ENCODE data around the gene LIPH.
"Not testable (repeated sequence)": the region's sequence is repeated elsewhere in the genome, so short reads cannot be mapped to it uniquely, and the experiment has no call there.

The LIPH gene

GRCh38 chr3:185504636-185505035 lies 47.8 kb downstream of the LIPH start:
- peaks cover 11% of the 10 kb centered on the region for H3K27me3 Mint-ChIP-seq
- ATAC-seq (replicated peaks; ENCODE audit: extremely low read depth, poor library complexity, severe bottlenecking) (no peak), DNase-seq (ENCODE audit: low spot score in 2 of 2) (no peak)
- no peak overlapping the region for H3K4me3 Mint-ChIP-seq
- H3K36me3 Mint-ChIP-seq (ENCODE audit: insufficient read depth): no peaks in the 10 kb centered on the region
- no peak overlapping the region for H3K27ac Mint-ChIP-seq (ENCODE audit: low read depth)
- no peaks in the 10 kb centered on the region for H3K4me1 Mint-ChIP-seq
- no peaks in the 10 kb centered on the region for H3K9me3 Mint-ChIP-seq

GRCh38 chr3:185503521-185503920 lies 48.9 kb downstream of the LIPH start:
- peaks cover 11% of the 10 kb centered on the region for H3K27me3 Mint-ChIP-seq
- H3K4me3 Mint-ChIP-seq: no peak overlapping the region
- H3K36me3 Mint-ChIP-seq (ENCODE audit: insufficient read depth): no peaks in the 10 kb centered on the region
- H3K9me3 Mint-ChIP-seq: no peaks in the 10 kb centered on the region
- no peak for ATAC-seq (replicated peaks; ENCODE audit: extremely low read depth, poor library complexity, severe bottlenecking)
- H3K4me1 Mint-ChIP-seq: peaks cover 6% of the 10 kb centered on the region
- DNase-seq (ENCODE audit: low spot score in 2 of 2): no peak
- H3K27ac Mint-ChIP-seq (ENCODE audit: low read depth): no peak overlapping the region

DNA sequence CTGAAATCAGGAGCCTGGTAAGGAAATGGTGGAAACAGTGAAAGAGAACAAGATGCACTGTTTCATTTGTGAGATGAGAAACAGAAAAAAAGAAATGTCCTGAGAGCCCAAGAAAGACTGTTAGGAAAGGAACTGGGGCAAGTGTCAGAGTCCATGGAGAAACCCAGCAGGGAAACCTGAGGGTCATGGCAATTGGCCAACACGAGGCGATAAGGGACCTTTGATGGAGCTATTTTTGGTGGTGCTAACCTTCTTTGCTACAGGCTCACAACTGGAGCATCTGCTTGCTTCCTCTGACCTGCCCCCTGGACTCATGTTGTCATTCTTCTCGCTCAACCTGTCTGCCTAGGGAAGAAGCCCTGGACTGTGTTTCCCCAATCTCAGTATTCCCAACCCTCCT lies 49.4 kb downstream of the LIPH start:
- DNase-seq (ENCODE audit: low spot score in 2 of 2) (no peak), ATAC-seq (replicated peaks; ENCODE audit: extremely low read depth, poor library complexity, severe bottlenecking) (no peak)
- Mint-ChIP-seq H3K9me3 (no peaks in the 10 kb centered on the region), H3K36me3 (ENCODE audit: insufficient read depth) (peaks cover 4% of the 10 kb centered on the region), H3K4me3 (no peak overlapping the region), H3K27me3 (peaks cover 11% of the 10 kb centered on the region), H3K27ac (ENCODE audit: low read depth) (no peak overlapping the region), H3K4me1 (peaks cover 10% of the 10 kb centered on the region)

GRCh38 chr3:185498503-185499396 lies 53.6 kb downstream of the LIPH start, which contains the start of gene TMEM41A:
Gene TMEM41A, minus strand, starts transcription at chr3:185499035. Its CDS starts 74 bp downstream, at chr3:185498961.
- peak; percentile 90 for ATAC-seq (replicated peaks; ENCODE audit: extremely low read depth, poor library complexity, severe bottlenecking)
- H3K27ac Mint-ChIP-seq (ENCODE audit: low read depth): peak within 1 kb of the TSS; percentile 95
- H3K9me3 Mint-ChIP-seq: no peaks in the 10 kb centered on the region
- H3K4me3 Mint-ChIP-seq: peak within 1 kb of the TSS; percentile 91
- peak; percentile 78 to 82 for DNase-seq (ENCODE audit: low spot score in 2 of 2)
- peaks cover 24% of the 10 kb centered on the region for H3K36me3 Mint-ChIP-seq (ENCODE audit: insufficient read depth)
- H3K27me3 Mint-ChIP-seq: peaks cover 11% of the 10 kb centered on the region
- peaks cover 26% of the 10 kb centered on the region for H3K4me1 Mint-ChIP-seq

- DNase-seq (ENCODE audit: low spot score in 2 of 2) (no peak), ATAC-seq (replicated peaks; ENCODE audit: extremely low read depth, poor library complexity, severe bottlenecking) (no peak)
- Mint-ChIP-seq H3K4me3 (no peak overlapping the region), H3K27me3 (no peaks in the 10 kb centered on the region), H3K36me3 (ENCODE audit: insufficient read depth) (peaks cover 34% of the 10 kb centered on the region), H3K27ac (ENCODE audit: low read depth) (no peak overlapping the region), H3K9me3 (no peaks in the 10 kb centered on the region), H3K4me1 (peaks cover 8% of the 10 kb centered on the region)
These were observed 62.1 kb downstream of the LIPH start for GRCh38 chr3:185490241-185490640.

GRCh38 chr3:185489462-185489861 lies 62.9 kb downstream of the LIPH start:
- Mint-ChIP-seq H3K27ac (ENCODE audit: low read depth) (no peak overlapping the region), H3K4me1 (peaks cover 5% of the 10 kb centered on the region), H3K9me3 (no peaks in the 10 kb centered on the region), H3K36me3 (ENCODE audit: insufficient read depth) (peaks cover 29% of the 10 kb centered on the region), H3K4me3 (no peak overlapping the region), H3K27me3 (no peaks in the 10 kb centered on the region)
- ATAC-seq (replicated peaks; ENCODE audit: extremely low read depth, poor library complexity, severe bottlenecking) (no peak), DNase-seq (ENCODE audit: low spot score in 2 of 2) (no peak)

GRCh38 chr3:185488465-185488864 lies 63.9 kb downstream of the LIPH start:
- no peak for DNase-seq (ENCODE audit: low spot score in 2 of 2)
- H3K27ac Mint-ChIP-seq (ENCODE audit: low read depth): no peak overlapping the region
- no peak overlapping the region for H3K4me3 Mint-ChIP-seq

DNA sequence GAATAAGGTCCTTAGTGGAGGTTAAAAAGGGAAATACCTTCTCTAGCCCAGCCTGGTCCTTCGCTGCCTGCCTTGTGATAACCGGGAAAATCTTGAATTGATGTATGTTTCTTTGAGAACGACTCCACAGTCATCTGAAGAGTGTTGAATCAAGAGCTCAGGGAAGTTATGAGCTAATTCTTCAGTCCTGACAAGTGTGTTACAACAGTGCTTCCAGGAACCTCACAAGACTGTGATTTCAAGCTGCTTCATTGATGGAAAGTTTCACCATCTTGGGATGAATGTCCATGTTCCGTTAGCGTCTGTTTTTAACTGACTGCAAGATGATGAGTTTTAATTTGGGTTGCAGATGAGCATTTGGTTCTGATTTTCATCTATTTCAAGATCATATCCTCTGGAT lies 66.0 kb downstream of the LIPH start:
- peaks cover 12% of the 10 kb centered on the region for H3K4me1 Mint-ChIP-seq
- no peak for DNase-seq (ENCODE audit: low spot score in 2 of 2)
- H3K27me3 Mint-ChIP-seq: no peaks in the 10 kb centered on the region
- H3K36me3 Mint-ChIP-seq (ENCODE audit: insufficient read depth): peaks cover 15% of the 10 kb centered on the region
- no peak for ATAC-seq (replicated peaks; ENCODE audit: extremely low read depth, poor library complexity, severe bottlenecking)
- H3K4me3 Mint-ChIP-seq: no peak overlapping the region
- H3K9me3 Mint-ChIP-seq: no peaks in the 10 kb centered on the region
- H3K27ac Mint-ChIP-seq (ENCODE audit: low read depth): no peak overlapping the region

More at GRCh38 chr3:185488465-185488864, 63.9 kb downstream of the LIPH start:
- H3K9me3 Mint-ChIP-seq: no peaks in the 10 kb centered on the region
- H3K27me3 Mint-ChIP-seq: no peaks in the 10 kb centered on the region
- no peak for ATAC-seq (replicated peaks; ENCODE audit: extremely low read depth, poor library complexity, severe bottlenecking)
- H3K4me1 Mint-ChIP-seq: peaks cover under 1% of the 10 kb centered on the region
- peaks cover 19% of the 10 kb centered on the region for H3K36me3 Mint-ChIP-seq (ENCODE audit: insufficient read depth)

GRCh38 chr3:185484296-185484695 lies 68.1 kb downstream of the LIPH start:
- Mint-ChIP-seq H3K4me3 (no peak overlapping the region), H3K27me3 (no peaks in the 10 kb centered on the region), H3K27ac (ENCODE audit: low read depth) (no peak overlapping the region), H3K36me3 (ENCODE audit: insufficient read depth) (peaks cover 9% of the 10 kb centered on the region), H3K9me3 (no peaks in the 10 kb centered on the region), H3K4me1 (peaks cover 12% of the 10 kb centered on the region)
- ATAC-seq (replicated peaks; ENCODE audit: extremely low read depth, poor library complexity, severe bottlenecking) (no peak), DNase-seq (ENCODE audit: low spot score in 2 of 2) (no peak)

DNA sequence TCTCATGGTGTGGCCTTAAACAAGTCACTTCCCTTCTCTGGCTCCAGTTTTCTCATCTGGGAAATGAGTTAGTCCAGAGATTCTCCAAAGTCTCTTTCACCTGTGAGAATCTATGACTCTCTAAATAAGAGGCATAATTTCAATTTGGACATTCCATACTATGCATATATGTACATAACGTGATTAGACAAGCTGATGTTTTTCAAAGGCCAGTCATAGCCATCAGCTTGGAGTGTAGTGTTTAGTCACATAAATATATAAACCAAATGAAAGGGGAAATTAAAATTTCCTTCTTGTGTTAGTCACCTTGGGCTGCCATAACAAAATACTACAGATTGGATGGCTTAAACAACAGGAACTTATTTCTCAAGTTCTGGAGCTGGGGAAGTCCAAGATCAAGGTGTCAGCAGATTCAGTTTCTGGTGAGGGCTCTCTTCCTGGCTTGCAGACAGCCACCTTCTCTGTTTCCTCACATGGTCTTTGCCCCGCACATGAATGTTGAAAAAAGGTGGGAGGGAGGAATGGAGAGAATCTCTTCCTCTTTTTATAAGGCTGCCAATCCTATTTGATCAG lies 72.9 kb downstream of the LIPH start:
- no peak for DNase-seq (ENCODE audit: low spot score in 2 of 2)
- Mint-ChIP-seq H3K9me3 (no peaks in the 10 kb centered on the region), H3K4me1 (peaks cover 12% of the 10 kb centered on the region), H3K27ac (ENCODE audit: low read depth) (no peak overlapping the region), H3K36me3 (ENCODE audit: insufficient read depth) (peaks cover 4% of the 10 kb centered on the region), H3K4me3 (no peak overlapping the region), H3K27me3 (no peaks in the 10 kb centered on the region)
- no peak for ATAC-seq (replicated peaks; ENCODE audit: extremely low read depth, poor library complexity, severe bottlenecking)

- Mint-ChIP-seq H3K36me3 (ENCODE audit: insufficient read depth) (peaks cover 5% of the 10 kb centered on the region), H3K4me1 (peaks cover under 1% of the 10 kb centered on the region), H3K27ac (ENCODE audit: low read depth) (no peak overlapping the region), H3K9me3 (no peaks in the 10 kb centered on the region), H3K27me3 (no peaks in the 10 kb centered on the region), H3K4me3 (no peak overlapping the region)
- DNase-seq (ENCODE audit: low spot score in 2 of 2): no peak
- ATAC-seq (replicated peaks; ENCODE audit: extremely low read depth, poor library complexity, severe bottlenecking): no peak
These were observed 75.1 kb downstream of the LIPH start for GRCh38 chr3:185477316-185477715.

DNA sequence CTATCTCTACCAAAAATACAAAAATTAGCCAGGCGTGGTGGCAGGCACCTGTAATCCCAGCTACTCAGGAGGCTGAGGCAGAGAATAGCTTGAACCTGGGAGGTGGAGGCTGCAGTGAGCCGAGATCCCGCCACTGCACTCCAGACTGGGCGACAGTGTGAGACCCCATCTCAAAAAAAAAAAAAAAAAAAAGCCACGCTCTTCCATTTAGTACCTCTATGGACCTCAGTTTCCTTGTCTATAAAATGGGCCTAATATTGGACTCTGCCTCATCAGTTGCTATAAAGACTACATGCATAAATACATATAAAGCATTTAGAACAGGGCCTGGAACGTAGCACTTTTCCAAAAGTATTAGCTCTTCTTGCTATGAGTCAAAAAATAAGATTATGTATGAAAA lies 77.5 kb downstream of the LIPH start:
- H3K27ac Mint-ChIP-seq (ENCODE audit: low read depth); H3K9me3 Mint-ChIP-seq; DNase-seq (ENCODE audit: low spot score in 2 of 2); H3K4me3 Mint-ChIP-seq; ATAC-seq (replicated peaks; ENCODE audit: extremely low read depth, poor library complexity, severe bottlenecking); H3K4me1 Mint-ChIP-seq; H3K27me3 Mint-ChIP-seq; H3K36me3 Mint-ChIP-seq (ENCODE audit: insufficient read depth): not testable (repeated sequence)

GRCh38 chr3:185473290-185473815 lies 79.0 kb downstream of the LIPH start:
- Mint-ChIP-seq H3K4me3 (no peak overlapping the region), H3K4me1 (no peaks in the 10 kb centered on the region), H3K27me3 (no peaks in the 10 kb centered on the region), H3K36me3 (ENCODE audit: insufficient read depth) (peaks cover 1% of the 10 kb centered on the region), H3K27ac (ENCODE audit: low read depth) (no peak overlapping the region), H3K9me3 (no peaks in the 10 kb centered on the region)
- DNase-seq (ENCODE audit: low spot score in 2 of 2) (no peak), ATAC-seq (replicated peaks; ENCODE audit: extremely low read depth, poor library complexity, severe bottlenecking) (no peak)
